ENCODE measurements around the gene BAIAP2L1.

BAIAP2L1 gene

DNA sequence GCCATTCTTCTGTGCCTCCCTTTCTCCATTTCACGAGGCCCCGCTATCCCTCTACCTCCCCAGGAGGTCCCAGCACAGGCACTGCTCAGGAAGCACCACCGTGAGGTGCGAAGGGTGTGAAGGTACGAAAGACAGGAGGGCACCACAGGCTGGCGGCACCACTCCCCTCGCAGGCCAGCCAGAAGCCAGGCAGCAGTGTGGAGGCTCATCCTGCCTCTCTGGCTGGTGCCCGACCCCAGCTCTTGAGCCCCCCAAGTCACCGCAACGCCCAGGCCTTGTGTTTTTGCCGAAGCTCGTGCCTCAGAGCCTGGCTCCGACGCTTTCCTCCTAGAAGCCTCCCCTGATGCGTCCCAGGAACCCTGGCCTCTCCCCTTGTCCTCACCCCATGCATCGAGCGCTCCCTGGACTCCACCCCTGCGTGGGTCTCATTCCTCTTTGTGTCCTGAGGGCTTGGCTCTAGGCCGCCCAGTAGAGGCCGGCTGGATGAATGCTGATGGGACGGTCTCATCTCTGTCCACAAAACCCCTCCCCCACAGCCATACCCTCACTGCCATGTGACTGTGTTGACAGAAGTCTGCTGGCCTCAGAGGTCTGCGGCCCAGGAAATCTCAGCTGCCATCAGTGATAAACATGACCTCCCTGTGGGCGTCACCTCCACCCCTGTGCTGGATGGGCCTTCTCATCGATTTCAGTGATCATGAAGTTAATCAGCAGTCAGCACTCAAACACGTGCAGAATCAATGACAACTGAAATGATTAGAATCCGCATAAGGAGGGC, 100.1 kb downstream of the BAIAP2L1 start:
- no peaks in the 10 kb centered on the region for H3K27me3 ChIP-seq (replicated peaks; ENCODE audit: control insufficient read depth, insufficient read depth, low read length)
- no peaks in the 10 kb centered on the region for H3K4me1 ChIP-seq (ENCODE audit: control insufficient read depth, insufficient read depth, low read length)
- H3K4me3 ChIP-seq (ENCODE audit: low read length) = no peak overlapping the region
- no peak overlapping the region for H3K9ac ChIP-seq (ENCODE audit: low read length)
- H3K36me3 ChIP-seq (ENCODE audit: control insufficient read depth, insufficient read depth, low read length, severe bottlenecking) = no peaks in the 10 kb centered on the region
- no peak for DNase-seq (ENCODE audit: low read depth)
- no peaks in the 10 kb centered on the region for H3K9me3 ChIP-seq (ENCODE audit: control insufficient read depth, low read length)

DNA sequence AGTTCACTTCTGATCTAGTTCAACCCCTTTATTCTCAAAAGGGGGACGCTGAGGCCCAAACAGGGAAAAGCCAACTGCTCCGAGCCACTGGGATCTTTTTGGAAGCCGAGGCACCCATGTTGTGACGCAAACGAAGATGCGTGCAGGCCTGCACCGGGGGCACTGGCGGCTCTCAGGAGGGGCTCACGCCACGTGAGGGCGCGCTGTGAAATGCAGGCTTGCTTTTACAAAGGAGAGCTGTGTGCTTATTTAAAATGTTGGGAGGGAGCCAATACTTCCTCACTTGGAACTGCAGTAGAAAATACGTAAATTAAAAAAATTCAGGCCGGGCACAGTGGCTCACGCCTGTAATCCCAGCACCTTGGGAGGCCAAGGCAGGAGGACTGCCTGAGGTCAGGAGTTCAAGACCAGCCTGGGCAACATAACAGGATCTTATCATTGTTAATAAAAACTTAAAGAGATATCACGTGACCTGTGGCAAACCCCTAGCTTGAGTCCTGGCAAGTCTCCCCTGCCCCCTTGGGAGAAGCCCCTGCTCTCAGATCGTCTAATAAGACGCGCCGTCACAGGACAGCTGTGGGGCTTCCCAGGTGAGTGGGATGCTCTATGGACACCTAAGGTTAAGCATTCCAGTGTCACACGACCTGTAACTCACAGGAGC, 103.1 kb downstream of the BAIAP2L1 start:
- Histone ChIP-seq H3K36me3 (ENCODE audit: control insufficient read depth, insufficient read depth, low read length, severe bottlenecking) (peaks cover 19% of the 10 kb centered on the region), H3K4me1 (ENCODE audit: control insufficient read depth, insufficient read depth, low read length) (peaks cover 5% of the 10 kb centered on the region), H3K4me3 (ENCODE audit: low read length) (no peak overlapping the region), H3K9me3 (ENCODE audit: control insufficient read depth, low read length) (no peaks in the 10 kb centered on the region), H3K27me3 (replicated peaks; ENCODE audit: control insufficient read depth, insufficient read depth, low read length) (no peaks in the 10 kb centered on the region), H3K9ac (ENCODE audit: low read length) (no peak overlapping the region)
- no peak for DNase-seq (ENCODE audit: low read depth)

DNA sequence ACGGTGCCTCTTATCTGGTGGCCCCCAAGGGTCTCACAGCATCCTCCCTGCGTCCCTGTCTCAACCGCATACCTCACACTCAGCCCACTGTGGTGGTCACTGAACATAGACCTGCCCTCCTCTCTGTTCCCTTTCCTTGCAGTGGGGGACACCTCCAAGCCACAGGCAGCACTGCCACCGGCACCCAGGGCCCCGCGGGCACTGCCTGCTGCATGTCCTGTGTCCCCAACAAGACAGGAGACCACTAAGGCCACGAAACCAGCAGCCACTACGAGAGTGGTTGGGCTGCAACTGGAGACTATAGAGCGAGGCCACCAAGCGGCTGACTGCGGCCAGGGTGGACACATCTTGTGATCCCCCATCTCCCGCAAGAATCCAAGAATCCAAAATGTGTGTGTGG, 104.1 kb downstream of the BAIAP2L1 start:
- peaks cover 28% of the 10 kb centered on the region for H3K36me3 ChIP-seq (ENCODE audit: control insufficient read depth, insufficient read depth, low read length, severe bottlenecking)
- DNase-seq (ENCODE audit: low read depth) = no peak
- no peaks in the 10 kb centered on the region for H3K27me3 ChIP-seq (replicated peaks; ENCODE audit: control insufficient read depth, insufficient read depth, low read length)
- no peak overlapping the region for H3K9ac ChIP-seq (ENCODE audit: low read length)
- H3K4me1 ChIP-seq (ENCODE audit: control insufficient read depth, insufficient read depth, low read length) = peaks cover 5% of the 10 kb centered on the region
- no peaks in the 10 kb centered on the region for H3K9me3 ChIP-seq (ENCODE audit: control insufficient read depth, low read length)
- H3K4me3 ChIP-seq (ENCODE audit: low read length) = no peak overlapping the region

DNA sequence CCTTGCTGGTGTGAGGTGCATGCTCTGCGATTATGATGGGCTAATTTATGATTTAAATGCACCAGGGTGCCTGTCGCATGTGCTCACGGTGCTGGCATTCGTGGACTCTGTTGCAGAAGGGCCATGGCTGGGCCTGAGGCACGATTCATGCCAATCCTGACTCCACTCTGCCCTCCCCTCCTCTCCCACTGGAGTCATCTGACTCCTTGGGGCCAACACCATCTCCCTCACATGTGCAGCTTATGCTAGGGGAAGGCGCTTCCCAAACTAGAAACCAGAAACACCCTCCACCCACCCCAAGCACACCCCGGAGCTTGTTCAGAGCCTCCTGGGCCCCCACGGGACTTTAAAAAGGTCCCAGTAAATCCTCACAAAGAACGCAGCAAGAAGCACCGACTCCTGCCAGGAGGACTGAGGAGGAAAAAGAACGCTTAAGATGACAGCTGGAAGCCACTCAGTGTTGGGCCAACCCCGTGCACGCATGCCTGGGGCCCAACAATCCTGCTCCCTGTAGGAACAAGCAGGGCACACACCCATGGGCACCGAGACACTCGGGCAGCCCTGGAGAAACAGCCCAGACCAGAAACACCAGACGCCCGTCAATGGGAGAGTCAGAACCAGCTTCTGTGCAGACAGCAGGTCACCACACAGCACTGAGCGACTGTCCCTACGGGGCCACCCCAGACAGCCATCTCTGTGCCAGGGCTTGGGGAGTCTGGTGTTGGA, 105.3 kb downstream of the BAIAP2L1 start:
- DNase-seq (ENCODE audit: low read depth) = no peak
- H3K36me3 ChIP-seq (ENCODE audit: control insufficient read depth, insufficient read depth, low read length, severe bottlenecking) = peaks cover 40% of the 10 kb centered on the region
- H3K9me3 ChIP-seq (ENCODE audit: control insufficient read depth, low read length) = no peaks in the 10 kb centered on the region
- H3K4me1 ChIP-seq (ENCODE audit: control insufficient read depth, insufficient read depth, low read length) = peaks cover 5% of the 10 kb centered on the region
- H3K27me3 ChIP-seq (replicated peaks; ENCODE audit: control insufficient read depth, insufficient read depth, low read length) = no peaks in the 10 kb centered on the region
- no peak overlapping the region for H3K4me3 ChIP-seq (ENCODE audit: low read length)
- no peak overlapping the region for H3K9ac ChIP-seq (ENCODE audit: low read length)

DNA sequence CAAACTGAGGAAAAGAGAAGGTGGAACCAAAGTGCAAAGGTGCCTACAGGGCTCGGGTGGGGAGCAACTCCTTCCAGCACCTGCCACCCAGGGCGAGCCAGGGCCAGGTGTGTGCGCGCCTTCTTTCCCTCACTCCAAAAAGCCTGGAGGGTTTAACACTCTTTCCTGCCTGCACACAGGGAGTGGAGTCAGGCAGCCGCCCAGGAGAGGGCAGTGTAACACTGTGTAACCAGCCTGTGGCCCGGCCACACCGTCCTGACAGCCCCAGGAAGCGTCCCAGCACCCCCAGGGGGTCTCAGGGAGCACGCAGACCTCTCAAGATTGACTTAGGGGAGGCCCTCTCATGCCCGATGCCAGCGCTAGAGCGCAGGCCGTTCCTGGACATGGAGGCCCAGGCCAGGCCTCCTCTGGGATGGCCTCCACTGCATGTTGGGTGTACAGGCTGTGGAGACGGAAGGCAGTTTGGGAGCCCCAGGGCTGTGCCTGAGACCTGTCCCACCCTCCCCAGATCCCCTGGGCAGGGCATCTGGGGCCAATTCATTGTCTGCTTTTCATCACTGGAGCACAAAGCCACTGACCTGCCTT, 106.0 kb downstream of the BAIAP2L1 start:
- H3K4me1 ChIP-seq (ENCODE audit: control insufficient read depth, insufficient read depth, low read length) = peaks cover 5% of the 10 kb centered on the region
- peaks cover 43% of the 10 kb centered on the region for H3K36me3 ChIP-seq (ENCODE audit: control insufficient read depth, insufficient read depth, low read length, severe bottlenecking)
- no peak overlapping the region for H3K4me3 ChIP-seq (ENCODE audit: low read length)
- H3K9ac ChIP-seq (ENCODE audit: low read length) = peak overlapping the region; percentile 44
- no peaks in the 10 kb centered on the region for H3K9me3 ChIP-seq (ENCODE audit: control insufficient read depth, low read length)
- H3K27me3 ChIP-seq (replicated peaks; ENCODE audit: control insufficient read depth, insufficient read depth, low read length) = no peaks in the 10 kb centered on the region
- peak; percentile 65 for DNase-seq (ENCODE audit: low read depth)

DNA sequence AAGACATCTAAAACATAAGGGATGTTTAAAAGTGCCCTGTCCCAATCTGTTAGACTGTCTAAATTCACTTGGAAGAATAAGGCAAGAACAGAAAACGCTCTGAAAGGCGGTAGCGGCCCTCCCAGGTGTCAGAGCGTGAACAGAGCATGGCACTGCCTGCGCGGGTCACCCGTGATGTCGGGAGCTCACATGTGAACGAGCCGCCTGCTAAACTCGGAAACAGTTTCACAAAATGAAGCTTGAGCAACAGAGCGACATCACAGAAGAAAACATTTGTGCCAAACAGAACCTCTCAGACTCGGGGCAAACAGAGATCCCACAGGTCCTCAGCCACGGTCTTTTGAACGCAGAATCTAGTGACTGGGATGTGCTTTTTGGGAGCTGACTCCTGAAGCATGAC, 106.6 kb downstream of the BAIAP2L1 start:
- H3K4me1 ChIP-seq (ENCODE audit: control insufficient read depth, insufficient read depth, low read length) = peaks cover 5% of the 10 kb centered on the region
- H3K9ac ChIP-seq (ENCODE audit: low read length) = peak overlapping the region; percentile 44
- H3K9me3 ChIP-seq (ENCODE audit: control insufficient read depth, low read length) = no peaks in the 10 kb centered on the region
- H3K4me3 ChIP-seq (ENCODE audit: low read length) = no peak overlapping the region
- peaks cover 46% of the 10 kb centered on the region for H3K36me3 ChIP-seq (ENCODE audit: control insufficient read depth, insufficient read depth, low read length, severe bottlenecking)
- no peaks in the 10 kb centered on the region for H3K27me3 ChIP-seq (replicated peaks; ENCODE audit: control insufficient read depth, insufficient read depth, low read length)
- no peak for DNase-seq (ENCODE audit: low read depth)

DNA sequence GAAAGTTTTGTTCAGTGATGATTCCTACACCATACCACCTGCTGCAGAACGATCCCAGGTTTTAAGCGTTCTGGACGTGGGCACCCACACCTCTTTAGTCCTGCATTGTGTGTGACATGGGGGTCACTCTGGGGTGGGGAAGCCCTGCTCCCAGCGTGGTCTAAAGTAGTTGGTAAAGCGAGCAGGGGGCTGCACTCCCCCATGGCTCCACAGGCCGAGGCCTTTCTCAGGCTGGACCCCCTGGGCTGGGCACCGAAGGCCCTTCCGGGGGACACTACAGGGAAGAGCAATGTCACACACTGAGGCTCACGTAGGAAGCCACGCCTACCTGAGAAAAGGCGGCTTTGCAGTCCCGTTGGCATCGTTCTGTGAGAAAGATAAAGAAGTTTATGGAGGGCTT, 107.1 kb downstream of the BAIAP2L1 start:
- no peak for DNase-seq (ENCODE audit: low read depth)
- no peaks in the 10 kb centered on the region for H3K9me3 ChIP-seq (ENCODE audit: control insufficient read depth, low read length)
- H3K27me3 ChIP-seq (replicated peaks; ENCODE audit: control insufficient read depth, insufficient read depth, low read length) = no peaks in the 10 kb centered on the region
- no peak overlapping the region for H3K9ac ChIP-seq (ENCODE audit: low read length)
- H3K4me3 ChIP-seq (ENCODE audit: low read length) = no peak overlapping the region
- peaks cover 5% of the 10 kb centered on the region for H3K4me1 ChIP-seq (ENCODE audit: control insufficient read depth, insufficient read depth, low read length)
- peaks cover 49% of the 10 kb centered on the region for H3K36me3 ChIP-seq (ENCODE audit: control insufficient read depth, insufficient read depth, low read length, severe bottlenecking)

DNA sequence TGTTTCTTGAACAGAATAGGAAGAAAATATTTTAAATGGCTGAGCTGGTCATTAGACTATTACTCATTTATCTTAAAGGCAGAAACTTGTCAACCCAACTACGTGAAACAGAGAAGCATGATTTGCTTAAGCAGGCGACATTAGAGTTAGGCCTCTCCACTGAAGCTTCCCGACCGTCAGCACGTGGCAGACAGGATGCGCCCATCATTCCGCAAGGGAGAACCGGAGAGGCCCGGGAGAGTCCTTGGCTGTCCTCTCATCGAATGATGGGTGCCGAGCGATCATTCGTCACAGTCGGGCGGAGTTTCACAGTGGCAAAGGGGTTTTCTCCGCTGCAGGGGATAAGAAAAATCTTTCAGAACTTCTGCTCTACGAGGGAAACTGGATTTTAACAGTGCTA, 107.6 kb downstream of the BAIAP2L1 start:
- Histone ChIP-seq H3K36me3 (ENCODE audit: control insufficient read depth, insufficient read depth, low read length, severe bottlenecking) (peaks cover 54% of the 10 kb centered on the region), H3K9me3 (ENCODE audit: control insufficient read depth, low read length) (no peaks in the 10 kb centered on the region), H3K9ac (ENCODE audit: low read length) (no peak overlapping the region), H3K4me3 (ENCODE audit: low read length) (no peak overlapping the region), H3K27me3 (replicated peaks; ENCODE audit: control insufficient read depth, insufficient read depth, low read length) (no peaks in the 10 kb centered on the region), H3K4me1 (ENCODE audit: control insufficient read depth, insufficient read depth, low read length) (peaks cover 5% of the 10 kb centered on the region)
- no peak for DNase-seq (ENCODE audit: low read depth)

DNA sequence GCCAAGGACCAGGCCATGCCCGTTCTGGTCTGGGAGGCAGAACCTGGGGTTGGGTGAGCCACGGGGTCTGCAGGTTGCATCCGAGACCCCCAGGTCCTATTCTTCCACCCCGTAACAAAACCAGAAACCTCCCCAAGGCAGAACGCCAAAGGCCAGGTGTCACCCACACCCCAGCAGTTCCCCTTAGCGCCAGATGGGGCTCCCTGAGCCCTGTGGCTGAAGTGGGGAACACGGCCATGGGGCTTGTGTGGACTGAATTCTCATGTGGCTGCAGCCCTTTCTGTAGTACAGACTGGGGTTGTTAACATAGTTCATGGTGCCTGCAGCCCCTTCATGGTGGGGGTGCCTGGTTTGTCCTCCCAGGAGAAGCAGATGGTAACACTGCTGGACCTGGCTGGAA, 109.2 kb downstream of the BAIAP2L1 start:
- Histone ChIP-seq H3K9ac (ENCODE audit: low read length) (no peak overlapping the region), H3K9me3 (ENCODE audit: control insufficient read depth, low read length) (no peaks in the 10 kb centered on the region), H3K4me3 (ENCODE audit: low read length) (no peak overlapping the region), H3K36me3 (ENCODE audit: control insufficient read depth, insufficient read depth, low read length, severe bottlenecking) (peaks cover 62% of the 10 kb centered on the region), H3K4me1 (ENCODE audit: control insufficient read depth, insufficient read depth, low read length) (peaks cover 15% of the 10 kb centered on the region), H3K27me3 (replicated peaks; ENCODE audit: control insufficient read depth, insufficient read depth, low read length) (no peaks in the 10 kb centered on the region)
- DNase-seq (ENCODE audit: low read depth) = no peak

DNA sequence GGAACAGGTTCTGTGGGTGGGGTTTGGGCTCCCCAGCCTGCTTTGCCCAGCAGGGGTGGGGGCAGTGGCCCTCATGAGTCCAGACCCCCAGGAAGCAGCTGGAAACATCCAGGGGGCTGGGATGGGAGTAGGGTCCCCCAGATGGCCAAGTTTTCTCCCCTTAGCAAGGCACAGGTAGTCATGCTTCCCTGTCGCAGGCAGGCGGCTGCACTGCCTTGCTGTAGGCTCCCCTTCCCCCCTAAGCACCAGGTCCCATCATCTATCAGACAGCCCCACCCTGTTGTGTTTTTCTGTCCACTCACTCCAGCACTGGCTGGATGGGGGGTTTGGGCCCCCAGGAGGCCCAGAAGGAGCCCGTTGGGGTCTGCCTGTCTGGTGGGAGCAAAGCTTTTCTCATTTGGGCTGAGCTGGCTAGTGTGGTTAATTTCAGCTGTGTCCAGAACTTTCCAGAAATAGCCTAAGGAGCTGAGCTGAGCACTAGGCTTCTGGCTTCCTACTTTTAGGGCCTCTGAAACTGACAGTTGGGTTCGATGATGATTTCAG, 111.5 kb downstream of the BAIAP2L1 start:
- peaks cover 60% of the 10 kb centered on the region for H3K36me3 ChIP-seq (ENCODE audit: control insufficient read depth, insufficient read depth, low read length, severe bottlenecking)
- H3K4me1 ChIP-seq (ENCODE audit: control insufficient read depth, insufficient read depth, low read length) = peaks cover 35% of the 10 kb centered on the region
- H3K27me3 ChIP-seq (replicated peaks; ENCODE audit: control insufficient read depth, insufficient read depth, low read length) = no peaks in the 10 kb centered on the region
- H3K4me3 ChIP-seq (ENCODE audit: low read length) = no peak overlapping the region
- no peaks in the 10 kb centered on the region for H3K9me3 ChIP-seq (ENCODE audit: control insufficient read depth, low read length)
- DNase-seq (ENCODE audit: low read depth) = no peak
- H3K9ac ChIP-seq (ENCODE audit: low read length) = no peak overlapping the region
